NCI-H82 treated with DMSO at 0.1 percent for 48 hours (cell line): ENCODE results near the gene MLIP.

Experiments
- DNase-seq: peaks from one replicate; lab custom pipeline; 2025; ENCODE audit not compliant: unreplicated experiment; lab: John Stamatoyannopoulos, UW

MLIP gene

DNA sequence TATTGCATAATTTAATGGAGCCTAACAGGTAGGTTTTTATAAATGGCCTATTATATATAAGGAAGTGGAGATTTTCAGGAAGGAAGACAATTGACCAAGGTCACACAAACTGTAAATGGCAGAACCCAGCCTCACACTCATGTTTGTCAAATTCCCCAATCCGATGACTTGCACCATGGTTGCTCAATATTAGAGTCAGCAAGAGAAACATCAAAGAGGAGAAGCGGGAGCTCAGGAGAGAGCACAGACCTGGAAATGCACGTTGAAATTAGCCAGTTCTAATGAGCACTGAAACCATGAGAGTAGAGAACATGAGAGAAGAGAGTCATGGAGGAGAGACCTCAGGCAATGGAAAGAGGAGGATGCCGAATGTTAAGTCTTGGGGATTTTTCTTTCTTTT, 13.5 kb upstream of the MLIP start:
- DNase-seq, result no peak

DNA sequence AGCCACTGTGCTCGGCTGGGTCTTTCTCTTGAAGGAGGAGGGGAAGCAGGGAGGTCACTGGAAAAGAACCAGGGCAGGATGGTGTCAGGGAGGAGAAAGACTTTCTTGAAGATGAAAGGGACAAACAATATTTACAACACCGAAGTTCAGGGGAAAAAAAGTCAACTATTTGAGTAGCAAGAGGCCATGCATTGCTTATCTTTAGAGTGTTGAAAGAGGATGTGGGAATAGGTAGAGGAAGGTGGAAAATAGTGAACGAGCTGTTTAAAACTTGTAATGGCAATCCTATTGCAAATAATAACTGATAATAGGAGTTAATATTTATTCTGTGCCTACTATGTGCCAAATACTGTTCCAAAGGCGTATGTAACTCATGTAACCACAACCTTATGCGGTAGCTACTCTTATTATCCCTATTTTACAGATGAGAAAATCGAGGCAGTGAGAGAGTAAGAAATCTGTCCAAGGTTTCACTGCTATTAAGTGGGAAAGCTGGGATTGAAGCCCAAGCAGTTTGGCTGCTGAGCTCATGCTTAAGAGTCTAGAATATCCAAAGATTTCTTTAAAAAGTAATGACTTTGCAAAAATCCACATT, 12.7 kb upstream of the MLIP start:
- DNase-seq, result no peak

DNA sequence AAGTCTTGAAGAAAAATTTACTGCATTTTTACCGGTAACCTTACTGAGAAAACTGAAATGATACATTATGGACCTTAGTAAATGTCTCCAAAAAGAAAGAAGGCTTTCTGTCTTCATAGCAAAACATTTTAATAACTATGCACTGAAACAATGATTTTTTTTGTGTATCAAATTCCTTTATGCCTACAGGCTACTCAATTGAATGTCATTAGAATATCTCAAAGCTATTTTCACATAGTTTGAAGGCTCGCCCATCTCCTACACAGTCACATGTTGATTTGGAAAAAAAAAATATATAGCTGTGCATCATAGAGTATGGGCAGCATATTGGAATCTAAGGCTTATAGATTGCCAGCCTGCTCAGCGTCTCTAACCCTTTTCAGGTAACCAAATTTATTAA, 12.0 kb upstream of the MLIP start:
- no peak for DNase-seq

DNA sequence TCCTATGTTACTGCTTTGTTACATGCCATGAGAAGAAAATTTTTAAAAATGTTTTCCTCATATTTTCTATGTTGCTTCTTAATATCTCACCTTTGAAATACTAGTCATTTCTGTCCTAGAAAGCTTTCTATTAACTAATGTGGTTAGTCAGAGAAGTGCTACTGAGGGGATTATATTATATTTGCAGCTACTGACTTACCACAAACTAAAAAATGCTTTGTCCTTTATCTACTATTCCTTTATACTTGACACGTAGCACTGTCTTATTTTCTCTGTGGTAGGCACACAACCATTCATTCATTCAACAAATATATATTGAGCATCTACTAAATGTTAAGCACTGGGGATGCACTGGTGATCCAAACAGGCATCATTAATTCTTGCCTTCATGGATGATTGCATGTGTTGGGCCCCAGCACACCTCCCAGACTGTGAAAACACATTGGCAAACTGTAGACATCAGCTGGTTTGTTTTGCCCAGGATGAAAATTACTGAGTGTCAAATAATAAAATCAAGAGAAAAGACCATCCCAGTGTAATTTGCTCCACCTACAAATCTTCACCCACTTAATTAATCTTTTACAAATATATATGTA, 10.7 kb upstream of the MLIP start:
- DNase-seq, result no peak

DNA sequence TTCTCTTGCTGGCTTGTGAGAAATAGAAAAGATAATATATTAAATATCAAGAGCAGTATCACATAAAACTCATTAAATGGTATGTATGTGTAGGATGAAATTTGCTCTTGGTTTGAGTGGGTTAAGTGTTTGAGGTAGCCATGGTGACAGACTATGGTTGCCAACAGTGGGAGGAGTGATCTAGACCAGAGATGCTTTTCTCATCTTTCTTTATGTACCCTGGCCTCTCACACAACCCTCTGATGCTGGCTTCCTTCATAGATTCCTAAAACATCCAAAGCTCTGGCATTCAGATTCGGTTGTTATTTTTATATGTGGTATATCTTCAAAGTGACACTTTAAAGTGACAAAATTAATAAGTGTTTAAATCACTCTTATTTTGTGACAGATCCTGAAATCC, 9.0 kb upstream of the MLIP start:
- no peak for DNase-seq

DNA sequence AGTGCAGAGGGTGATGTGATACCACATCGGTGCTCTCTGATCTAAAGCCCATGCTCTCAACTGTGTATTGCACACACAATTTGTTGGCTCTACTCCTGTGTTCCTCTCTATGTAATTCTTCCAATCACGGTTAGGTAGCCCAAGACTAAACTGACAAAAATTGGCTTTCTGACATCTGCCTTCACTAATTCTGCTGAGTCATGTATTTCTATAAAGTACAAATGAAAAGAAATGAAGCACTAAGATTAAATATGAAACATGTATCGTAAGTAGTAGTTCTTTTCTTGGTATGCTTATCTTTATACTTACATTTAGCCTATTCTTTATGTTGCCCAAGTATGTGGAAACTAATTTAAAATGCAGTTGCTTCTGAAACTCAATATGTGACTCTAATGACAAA, 7.7 kb upstream of the MLIP start:
- no peak for DNase-seq

DNA sequence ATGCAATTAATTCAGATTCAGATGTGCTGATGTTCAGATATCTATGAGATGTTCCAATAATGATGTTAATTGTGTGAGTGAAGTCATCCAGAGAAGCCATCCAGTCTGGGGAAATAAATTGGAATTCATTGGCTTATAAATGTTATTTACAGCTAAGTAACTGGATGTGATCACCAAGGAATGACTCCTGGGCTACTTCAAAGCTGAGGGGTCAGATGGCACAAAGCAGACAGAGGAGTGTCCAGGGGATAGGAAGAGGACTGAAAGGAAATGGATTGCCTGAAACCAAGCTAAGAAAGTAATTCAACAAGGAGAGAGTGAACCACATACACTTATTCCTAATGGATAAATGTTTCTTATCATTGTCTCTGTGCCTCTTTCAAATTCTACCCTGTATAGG, 4.5 kb upstream of the MLIP start:
- DNase-seq, result no peak

DNA sequence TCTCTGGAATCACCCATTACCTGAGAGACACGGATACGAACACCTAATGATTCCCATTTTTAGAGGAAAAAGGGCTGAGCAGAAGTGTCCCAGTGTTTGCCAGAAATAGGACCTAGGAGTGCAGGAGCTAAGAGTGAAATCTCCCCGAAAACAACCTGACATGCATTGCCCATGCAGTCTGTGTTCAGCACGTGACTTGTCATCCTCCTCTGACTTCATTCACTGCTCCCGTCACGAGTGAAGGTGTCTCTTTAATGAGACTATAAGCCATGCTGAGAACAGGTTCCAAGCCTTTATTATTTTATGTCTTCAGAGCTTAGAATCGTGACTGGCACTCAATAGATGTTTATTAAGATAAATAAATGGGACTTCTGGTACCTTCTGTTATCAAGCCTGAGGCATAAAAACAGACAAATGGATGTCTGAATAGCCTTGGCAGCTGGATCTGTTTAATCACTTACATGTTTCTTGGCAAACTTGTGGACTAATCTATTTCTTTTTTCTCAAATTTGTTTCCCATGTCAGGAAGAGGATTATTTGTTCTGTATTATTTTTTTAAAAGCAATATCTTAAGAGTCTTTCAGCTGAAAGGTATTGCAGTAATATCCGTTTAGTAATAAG, 3.7 kb upstream of the MLIP start:
- DNase-seq, result no peak

DNA sequence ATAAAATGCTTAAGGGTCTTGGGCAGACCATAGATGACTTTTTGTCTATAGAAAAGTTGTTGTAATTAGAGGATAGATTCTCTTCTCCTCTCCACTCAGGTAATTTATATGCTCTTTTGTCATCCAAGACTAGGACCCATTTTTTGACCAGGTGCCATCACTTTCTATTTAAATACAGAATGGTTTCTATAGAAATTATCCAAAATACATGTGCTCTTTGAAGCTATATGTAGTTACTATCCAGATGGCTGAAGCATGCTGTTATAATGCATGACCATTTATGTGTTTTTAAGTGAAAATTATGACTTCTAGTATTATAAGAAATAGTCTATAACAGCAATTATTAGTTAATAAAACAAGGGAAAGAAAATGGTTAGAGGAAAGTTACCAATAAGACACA, 3.0 kb upstream of the MLIP start:
- DNase-seq, result no peak

DNA sequence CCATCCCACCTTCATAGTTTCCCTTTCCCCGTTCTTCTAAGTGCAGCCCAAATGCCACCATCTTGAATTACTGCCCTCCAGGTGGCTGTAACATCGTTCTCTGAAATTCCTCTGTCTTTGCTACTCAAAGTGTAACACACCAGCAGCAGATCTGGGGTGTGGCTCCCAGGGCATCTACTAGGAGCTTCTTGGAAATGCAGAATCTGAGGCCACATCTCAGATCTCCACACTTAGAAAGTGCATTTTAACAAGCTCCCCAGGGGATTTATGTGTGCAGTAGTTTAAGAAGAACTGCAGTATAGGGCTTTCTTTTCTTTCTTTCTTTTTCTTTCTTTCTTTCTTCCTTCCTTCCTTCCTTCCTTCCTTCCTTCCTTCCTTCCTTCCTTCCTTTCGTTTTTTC, 1.7 kb upstream of the MLIP start:
- DNase-seq, result no peak

DNA sequence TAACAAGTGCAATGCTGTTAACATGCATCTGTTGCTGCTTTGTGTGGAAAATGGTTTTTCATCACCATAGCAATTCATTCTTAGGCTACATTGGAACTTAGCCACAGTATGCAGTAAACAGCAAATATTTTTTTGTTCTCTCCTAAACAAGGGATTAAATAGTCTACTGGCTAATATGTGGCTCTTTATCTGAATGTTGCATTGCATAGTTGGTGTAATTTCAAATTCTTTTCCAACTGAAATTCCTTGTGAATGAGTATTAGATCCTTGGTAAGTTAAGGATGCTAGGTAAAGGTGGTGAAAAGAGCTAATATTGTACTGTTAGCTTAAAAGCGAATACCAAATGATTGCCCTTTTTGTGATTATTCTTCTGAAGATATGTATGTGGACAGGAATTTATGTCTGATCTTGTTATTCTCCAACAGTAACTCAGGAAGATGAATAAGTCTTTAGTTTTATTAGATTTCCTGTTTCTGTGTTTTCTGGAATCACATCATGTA, 958 bp downstream of the MLIP start:
- DNase-seq, result no peak

DNA sequence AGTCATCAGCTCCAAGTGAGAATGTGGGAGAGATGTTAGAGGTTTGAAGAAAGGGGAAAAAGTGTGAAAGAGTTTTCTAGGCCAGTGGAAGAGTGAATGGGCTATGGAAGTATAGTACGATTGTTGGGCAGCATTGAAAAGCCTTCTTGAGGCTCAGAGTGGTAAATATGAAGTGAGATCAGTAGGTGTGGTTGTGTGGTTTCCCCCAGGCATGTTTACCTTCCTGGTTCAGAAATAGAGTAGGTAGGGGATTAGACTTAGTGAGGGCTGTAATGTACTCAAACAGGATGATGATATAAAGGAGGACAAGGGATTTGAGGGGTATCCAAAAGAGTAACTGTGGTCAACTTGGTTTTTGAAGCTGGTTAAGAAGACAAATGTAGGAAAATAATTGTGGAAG, 3.7 kb downstream of the MLIP start:
- no peak for DNase-seq

DNA sequence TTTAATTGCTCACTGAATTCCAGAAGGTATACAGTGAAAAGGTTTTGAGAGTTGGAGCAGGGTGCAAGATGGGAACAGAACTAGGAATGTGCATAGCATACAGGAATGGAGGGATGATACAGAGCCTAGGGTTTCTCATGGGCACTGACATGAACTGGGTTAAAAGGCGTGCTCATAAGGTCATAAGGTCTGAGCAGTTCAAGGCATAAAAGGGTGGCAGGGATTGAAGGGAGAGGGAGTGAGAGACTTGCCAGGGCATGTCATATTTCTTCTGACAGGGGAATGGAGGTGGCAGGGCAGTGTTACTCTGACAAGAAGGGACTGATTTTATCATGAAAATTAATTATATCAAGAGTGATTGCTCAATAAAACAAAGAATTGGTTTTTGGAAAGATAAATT, 4.7 kb downstream of the MLIP start:
- no peak for DNase-seq

DNA sequence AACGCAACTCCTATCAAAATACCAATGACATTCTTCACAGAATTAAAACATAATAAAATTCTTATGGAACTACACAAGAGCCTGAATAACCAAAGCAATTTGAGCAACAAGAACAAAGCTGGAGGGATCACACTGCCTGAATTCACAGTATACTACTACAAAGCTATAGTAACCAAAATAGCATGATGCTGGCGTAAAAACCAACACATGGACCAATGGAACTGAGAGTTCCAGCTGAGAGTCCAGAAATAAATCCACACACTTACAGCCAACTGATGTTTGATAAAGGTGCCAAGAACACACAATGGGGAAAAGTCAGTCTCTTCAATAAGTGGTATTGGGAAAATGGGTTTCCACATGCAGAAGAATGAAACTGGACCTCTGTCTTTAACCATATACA, 6.9 kb downstream of the MLIP start:
- no peak for DNase-seq

DNA sequence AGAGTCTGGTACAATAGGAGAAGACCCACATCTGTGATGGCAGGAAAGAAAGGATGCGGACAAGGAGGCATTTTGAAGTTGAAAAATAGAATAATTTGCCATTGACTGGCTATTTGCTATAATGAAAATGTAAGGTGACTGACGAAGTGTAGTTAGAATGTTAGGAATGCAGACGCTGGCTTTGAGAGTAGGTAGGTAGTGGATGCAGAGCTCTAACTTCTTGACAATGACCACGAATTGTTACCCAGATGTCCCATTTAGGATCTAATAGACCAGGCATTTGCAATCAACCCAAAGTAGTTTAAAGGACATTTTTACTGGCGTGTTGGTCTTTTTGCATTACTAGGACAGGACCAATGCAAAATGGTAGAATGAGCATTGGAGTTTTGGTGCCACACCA, 14.2 kb downstream of the MLIP start:
- DNase-seq, result no peak

DNA sequence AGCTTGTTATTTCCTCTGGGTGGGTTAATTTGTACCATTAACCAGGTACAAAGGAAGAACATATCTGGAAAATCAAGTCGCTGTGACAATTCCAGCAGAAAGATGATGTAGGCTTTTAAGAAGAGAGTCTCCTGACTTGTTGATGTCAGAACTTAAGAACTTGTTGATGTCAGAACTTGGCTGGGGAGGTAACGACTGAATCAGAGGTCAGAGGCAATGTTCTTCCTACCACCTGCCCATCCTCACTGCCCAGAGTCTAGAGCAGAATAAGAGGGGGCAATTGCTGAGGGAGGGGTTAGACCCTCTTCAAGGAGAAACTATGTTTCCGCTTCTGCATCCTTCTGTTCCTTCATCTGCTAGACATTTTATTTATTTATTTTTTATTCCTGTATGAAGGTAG, 18.9 kb downstream of the MLIP start:
- no peak for DNase-seq

DNA sequence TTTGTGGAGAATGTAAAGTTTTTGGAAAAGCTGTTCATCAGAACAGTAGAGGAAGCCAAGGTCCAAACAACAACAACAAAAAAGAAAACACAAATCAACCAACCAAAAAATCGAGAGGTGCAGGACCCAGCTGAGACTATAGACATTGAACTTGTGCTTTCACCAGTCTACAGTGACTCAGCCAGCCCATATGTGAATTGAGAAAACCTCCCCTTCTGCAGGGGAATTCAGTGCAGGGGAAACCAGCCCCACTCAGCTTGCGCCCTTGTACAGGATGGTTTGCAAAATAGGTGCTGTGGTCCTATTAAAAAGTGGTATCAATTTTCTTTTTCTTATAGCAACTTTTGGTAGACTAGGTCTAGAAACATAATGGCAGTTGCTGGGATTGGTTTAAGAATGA, 21.3 kb downstream of the MLIP start:
- DNase-seq, result no peak

DNA sequence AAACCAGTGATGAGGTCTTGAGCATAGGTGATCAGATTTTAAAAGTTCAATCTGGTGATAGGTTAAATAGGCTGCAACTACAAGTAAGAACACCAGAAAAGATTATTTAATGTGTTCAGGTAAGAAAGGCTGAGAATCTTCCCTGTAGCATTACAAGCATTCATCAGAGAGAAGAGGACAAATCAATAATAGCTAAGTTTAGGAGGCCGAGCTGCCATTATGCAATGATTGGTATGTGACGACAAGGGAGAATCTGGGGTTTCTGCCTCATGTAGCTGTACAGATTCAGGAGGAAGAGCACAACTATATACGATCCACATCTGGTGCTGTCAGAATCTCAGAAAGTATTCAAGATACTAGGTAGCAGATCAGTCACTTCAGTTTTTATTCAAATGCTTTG, 21.9 kb downstream of the MLIP start:
- DNase-seq, result no peak

DNA sequence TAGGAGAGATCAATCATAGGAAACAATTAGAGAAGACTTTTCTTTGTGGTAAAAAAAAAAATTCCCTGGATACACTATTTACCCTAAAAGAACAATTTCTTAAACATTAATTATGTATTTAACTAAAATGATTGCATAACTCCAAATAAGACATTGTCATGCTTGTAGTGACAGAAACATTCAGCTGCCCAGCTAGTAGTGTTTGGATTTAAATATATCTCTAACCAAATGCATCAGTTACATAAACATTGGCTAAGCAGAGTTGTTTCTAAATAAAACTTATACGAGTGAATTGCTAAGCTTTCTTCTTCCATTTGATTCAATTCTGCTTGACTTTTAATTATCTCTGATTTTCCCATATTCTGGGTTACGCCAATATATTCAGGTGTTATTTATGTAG, 23.7 kb downstream of the MLIP start:
- no peak for DNase-seq

DNA sequence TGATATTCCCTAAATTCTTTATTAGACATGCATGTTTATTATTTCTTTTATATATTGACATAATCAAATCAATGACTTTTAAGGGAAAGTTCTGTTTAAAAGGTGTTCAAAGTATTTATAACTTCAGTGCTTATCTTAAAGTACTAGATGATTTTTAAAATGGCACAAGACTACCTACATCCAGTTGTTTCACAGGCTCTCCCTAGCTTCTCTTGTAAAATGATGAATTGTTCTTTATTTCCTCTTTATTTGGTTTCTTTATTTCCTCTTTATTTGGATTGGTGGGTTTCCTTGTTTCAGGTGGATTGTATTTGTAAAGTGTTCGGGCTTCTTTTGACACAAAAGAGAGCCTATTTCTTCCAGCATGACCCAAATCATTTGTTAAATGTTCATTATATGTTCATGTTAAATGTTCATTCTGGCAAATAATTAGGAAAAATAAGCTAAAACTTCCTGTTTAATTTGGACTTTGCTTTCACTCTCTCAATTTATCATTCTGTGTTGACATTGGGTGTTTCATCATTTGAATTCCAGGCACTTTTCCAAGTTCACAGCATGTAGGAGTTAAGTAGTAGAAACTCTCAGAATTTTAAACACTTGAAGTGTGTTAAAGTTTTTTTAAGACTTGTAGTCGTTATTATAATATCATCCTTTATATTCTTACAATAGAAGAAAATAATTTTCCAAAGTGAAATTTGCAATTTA, 24.6 kb downstream of the MLIP start:
- no peak for DNase-seq

DNA sequence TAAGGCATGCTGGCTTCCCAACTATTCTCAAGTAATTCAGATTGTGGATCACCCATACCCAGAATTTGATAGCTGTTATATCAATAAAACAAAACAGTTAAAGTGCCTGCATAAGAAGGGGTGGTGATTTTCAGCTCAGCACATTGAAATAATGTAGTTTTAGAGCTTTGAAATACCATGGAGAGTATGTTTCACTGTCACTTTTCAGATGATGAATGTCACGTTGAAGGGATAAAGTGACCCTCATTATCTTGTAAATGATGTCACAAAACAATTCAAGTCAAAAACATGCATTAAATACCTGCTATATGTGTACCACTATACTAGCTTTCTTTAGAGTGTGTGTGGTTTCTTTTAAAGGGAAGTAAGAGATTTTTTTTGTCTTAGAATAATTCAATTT, 27.6 kb downstream of the MLIP start:
- DNase-seq, result no peak

DNA sequence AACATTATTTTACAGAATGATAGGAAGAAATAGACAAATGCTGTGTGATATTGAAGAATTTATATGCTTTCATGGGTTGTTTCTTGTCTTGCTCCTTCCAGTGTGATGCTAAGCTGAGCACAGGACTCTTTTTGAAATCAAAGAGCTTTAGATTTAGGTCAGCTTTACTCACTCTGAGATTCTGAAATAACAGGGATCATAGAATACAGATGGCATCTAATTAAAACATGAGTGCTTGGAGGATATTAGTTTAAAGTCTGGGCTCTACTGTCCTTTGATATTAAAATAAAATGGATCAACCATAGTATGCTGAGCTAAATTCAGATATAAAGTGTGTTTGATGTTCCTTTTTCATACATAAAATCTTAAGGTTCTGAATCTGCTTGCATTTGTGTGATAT, 29.6 kb downstream of the MLIP start:
- no peak for DNase-seq
